ENCODE results near the gene LRG1.
"Not testable (repeated sequence)": the region's sequence is repeated elsewhere in the genome, so short reads cannot be mapped to it uniquely, and the experiment has no call there.

LRG1 gene

DNA sequence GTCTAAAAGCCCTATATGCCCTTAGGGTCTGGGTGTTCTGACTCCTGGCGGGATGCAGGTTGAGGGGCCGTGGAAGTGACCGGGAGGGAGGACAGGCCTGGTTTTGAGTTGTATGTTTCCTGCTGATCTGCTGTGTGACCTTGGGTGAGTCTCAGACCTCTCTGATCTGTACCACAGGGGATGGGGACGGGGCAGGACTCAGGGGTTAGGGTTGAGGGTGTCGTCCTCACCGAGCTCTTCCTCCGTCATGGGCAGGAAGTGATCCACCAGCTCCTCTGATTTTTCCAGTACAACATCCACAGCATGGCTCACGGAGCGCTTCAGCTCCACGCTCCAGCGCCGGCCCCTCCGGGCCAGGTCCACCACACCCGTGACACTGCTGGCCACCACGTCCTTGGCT, 11.0 kb downstream of the LRG1 start:
- in situ Hi-C loops (cut with MboI; ENCODE audit: low sequenced_read_pairs, unreplicated experiment) = no loop called here
- DNase-seq (ENCODE audit: low spot score) = no peak
- TF ChIP-seq, protein P1, sequence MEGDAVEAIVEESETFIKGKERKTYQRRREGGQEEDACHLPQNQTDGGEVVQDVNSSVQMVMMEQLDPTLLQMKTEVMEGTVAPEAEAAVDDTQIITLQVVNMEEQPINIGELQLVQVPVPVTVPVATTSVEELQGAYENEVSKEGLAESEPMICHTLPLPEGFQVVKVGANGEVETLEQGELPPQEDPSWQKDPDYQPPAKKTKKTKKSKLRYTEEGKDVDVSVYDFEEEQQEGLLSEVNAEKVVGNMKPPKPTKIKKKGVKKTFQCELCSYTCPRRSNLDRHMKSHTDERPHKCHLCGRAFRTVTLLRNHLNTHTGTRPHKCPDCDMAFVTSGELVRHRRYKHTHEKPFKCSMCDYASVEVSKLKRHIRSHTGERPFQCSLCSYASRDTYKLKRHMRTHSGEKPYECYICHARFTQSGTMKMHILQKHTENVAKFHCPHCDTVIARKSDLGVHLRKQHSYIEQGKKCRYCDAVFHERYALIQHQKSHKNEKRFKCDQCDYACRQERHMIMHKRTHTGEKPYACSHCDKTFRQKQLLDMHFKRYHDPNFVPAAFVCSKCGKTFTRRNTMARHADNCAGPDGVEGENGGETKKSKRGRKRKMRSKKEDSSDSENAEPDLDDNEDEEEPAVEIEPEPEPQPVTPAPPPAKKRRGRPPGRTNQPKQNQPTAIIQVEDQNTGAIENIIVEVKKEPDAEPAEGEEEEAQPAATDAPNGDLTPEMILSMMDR (IDR thresholded peaks at IDR 0.05; ENCODE audit: borderline replicate concordance, control extremely low read depth, extremely low read depth, insufficient read depth, missing control alignments) = no peak

DNA sequence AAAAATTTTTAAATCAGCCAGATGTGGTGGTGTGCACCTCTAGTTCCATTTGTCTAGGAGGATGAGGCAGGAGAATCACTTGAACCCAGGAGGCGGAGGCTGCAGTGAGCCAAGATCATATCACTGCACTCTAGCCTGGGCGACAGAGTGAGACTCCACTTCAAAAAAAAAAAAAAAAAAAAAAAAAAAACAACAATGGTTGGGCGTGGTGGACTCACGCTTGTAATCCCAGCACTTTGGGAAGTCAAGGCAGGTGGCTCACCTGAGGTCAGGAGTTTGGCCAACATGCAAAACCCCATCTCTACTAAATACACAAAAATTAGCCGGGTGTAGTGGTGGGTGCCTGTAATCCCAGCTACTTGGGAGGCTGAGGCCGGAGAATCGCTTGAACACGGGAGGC, 12.5 kb downstream of the LRG1 start:
- DNase-seq (ENCODE audit: low spot score); in situ Hi-C loops (cut with MboI; ENCODE audit: low sequenced_read_pairs, unreplicated experiment): not testable (repeated sequence)

DNA sequence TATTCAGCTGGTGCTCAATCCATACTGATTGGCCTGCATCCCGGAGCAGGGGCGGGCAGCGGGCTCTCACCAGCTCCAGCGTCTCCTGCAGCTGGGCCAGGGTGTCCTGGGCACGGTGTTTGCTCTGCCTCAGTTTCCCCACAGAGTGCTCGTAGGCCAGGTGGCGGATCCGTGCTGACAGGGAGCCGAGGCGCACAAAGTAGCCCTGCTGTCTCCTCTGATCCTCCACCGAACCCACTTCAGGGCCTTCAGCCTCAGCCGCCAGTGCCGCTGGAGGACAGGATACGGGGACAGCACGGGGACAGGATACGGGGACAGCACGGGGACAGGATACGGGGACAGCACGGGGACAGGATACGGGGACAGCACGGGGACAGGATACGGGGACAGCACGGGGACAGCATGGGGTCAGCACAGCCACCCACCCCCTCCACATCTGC, 14.3 kb downstream of the LRG1 start:
- in situ Hi-C loops (cut with MboI; ENCODE audit: low sequenced_read_pairs, unreplicated experiment) = no loop called here
- TF ChIP-seq, protein P1 (IDR thresholded peaks at IDR 0.05; ENCODE audit: borderline replicate concordance, control extremely low read depth, extremely low read depth, insufficient read depth, missing control alignments) = no peak

DNA sequence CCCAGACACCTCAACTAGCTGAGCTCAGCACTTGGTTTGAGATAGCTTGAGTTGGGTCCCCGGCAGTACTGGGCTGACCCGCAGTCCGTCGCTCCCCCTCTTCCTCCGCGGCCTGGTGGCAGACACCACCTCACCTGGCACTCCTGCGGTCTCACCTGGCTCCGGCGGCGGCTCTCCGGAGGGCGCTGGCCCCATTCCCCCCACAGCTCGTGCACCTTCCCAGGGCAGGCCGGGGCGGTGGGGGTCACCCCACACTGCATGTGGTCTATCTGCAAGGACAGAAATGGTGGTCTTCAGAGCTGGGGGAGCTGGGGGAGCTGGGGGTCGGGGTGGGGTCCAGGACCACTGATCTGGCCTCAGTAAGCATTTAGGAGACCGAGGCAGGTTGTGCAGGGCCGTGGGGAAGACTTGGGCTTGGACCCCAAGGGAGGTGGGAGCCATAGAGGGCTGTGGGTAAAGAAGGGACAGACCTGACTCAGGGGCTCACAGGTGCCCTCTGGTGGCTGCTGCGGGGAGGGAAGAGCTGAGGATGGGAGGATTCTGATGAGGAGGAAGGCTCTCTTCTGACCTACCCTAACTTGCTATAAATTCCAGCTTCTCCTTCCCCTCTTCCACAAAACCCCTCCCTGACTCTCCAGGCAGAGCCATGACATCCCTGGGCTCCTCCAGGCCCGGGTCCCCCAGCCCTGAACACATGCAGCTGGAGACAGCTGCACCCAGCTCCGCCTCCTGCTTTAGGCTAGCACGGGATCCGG, 14.9 kb downstream of the LRG1 start:
- TF ChIP-seq, protein P1 (IDR thresholded peaks at IDR 0.05; ENCODE audit: borderline replicate concordance, control extremely low read depth, extremely low read depth, insufficient read depth, missing control alignments) = peak; percentile 68
- DNase-seq (ENCODE audit: low spot score) = peak; percentile 85
- in situ Hi-C loops (cut with MboI; ENCODE audit: low sequenced_read_pairs, unreplicated experiment) = no loop called here

More for the DNA sequence above, 14.3 kb downstream of the LRG1 start:
- DNase-seq (ENCODE audit: low spot score) = no peak

DNA sequence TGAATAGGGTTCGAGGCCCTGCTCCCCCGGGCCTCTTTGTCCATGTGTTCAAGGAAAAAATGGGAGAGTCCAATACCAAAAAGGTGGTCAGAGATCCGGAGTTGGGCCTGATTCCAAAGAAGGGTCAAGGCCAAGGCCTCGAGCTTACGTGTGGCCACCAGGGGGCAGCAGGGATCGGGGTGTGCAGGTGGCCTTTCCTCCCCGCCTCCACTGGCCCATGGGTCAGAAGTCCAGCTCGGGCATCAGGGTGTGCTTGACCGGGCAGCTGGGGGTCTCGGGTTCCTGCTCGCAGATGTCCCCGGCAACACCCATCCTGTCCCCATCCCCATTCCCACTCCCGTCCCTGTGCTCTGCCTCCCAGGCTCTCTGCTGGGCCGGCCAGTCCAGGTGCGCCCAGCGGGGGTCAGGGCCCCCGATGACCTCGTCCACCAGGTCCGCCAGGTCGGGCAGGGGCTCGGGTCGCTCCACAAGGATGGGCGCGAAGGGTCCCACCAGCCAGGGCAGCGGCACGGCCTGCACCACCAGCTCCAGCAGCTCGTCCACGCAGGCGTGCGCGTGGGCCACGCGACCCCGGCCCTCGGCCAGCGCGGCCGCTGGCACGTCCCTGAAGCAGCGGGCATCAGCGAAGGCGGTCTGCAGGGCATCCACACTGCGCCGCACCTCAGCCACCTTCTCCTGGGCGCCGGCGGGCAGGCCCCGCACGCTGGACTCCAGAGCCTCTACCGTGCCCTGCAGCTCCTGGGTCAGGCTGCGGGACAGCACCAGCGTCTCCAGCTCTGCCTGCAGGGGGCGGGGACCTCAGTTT, 16.3 kb downstream of the LRG1 start:
- in situ Hi-C loops (cut with MboI; ENCODE audit: low sequenced_read_pairs, unreplicated experiment) = no loop called here
- DNase-seq (ENCODE audit: low spot score) = peak; percentile 80
- TF ChIP-seq, protein P1 (IDR thresholded peaks at IDR 0.05; ENCODE audit: borderline replicate concordance, control extremely low read depth, extremely low read depth, insufficient read depth, missing control alignments) = peak; percentile 69

DNA sequence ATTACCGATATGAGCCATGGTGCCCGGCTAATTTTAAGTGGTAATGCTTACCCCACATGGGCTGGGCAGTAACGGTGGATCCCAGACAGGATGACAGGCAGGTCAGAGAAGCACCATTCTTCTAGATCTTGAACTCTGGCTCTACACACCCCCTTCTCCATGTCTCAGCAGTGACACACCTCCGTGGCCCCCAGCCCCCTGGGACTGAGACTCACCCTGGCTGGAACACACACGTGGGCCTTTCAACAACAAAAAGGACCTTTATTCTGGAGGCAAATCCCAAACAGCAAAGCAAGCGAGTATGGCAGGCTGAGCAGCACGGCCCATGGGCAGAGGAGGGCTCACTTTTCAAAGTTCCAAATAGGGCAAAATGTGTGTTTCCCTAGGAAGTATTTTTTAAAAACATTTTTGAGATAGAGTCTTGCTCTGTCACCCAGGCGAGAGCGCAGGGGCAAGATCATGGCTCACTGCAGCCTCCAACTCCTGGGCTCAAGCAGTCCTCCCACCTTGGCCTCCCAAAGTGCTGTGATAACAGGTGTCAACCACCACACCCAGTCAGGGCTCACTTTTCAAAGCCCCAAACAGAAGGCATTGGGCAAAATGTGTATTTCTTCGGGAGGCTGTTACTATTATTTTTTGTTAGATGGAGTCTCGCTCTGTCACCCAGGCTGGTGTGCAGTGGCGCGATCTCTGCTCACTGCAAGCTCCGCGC, 17.4 kb downstream of the LRG1 start:
- TF ChIP-seq, protein P1 (IDR thresholded peaks at IDR 0.05; ENCODE audit: borderline replicate concordance, control extremely low read depth, extremely low read depth, insufficient read depth, missing control alignments) = no peak
- in situ Hi-C loops (cut with MboI; ENCODE audit: low sequenced_read_pairs, unreplicated experiment) = no loop called here
- no peak for DNase-seq (ENCODE audit: low spot score)

All from GM13976 (cell line).